KMS-11 (cell line): ENCODE results near the gene SH3GL3.

Experiments used
- H2AFZ ChIP-seq: fragments of 200-600 bp; sonication (generic); 2 replicates; pipeline ENCODE4 v1.6.1; 2016; ENCODE audit warnings: antibody characterized with exemption, mixed run types, low read depth
- H3K27ac ChIP-seq: fragments of 200-600 bp; sonication (generic); 2 replicates; pipeline ENCODE4 v1.6.1; 2016; ENCODE audit warnings: mild to moderate bottlenecking, mixed run types
- H3K27me3 ChIP-seq: fragments of 200-600 bp; sonication (generic); 2 replicates; pipeline ENCODE4 v1.6.1; 2017; ENCODE audit warnings: mild to moderate bottlenecking, low read depth, mixed run types, moderate library complexity; ENCODE audit not compliant: insufficient read depth
- H3K36me3 ChIP-seq: fragments of 200-600 bp; sonication (generic); 2 replicates; pipeline ENCODE4 v1.6.1; 2017; ENCODE audit warnings: mild to moderate bottlenecking, mixed run types; ENCODE audit not compliant: insufficient read depth
- H3K4me1 ChIP-seq: fragments of 200-600 bp; sonication (generic); 2 replicates; pipeline ENCODE4 v1.6.1; 2016; ENCODE audit warnings: mild to moderate bottlenecking, low read depth, mixed run types; ENCODE audit not compliant: poor library complexity, severe bottlenecking
- H3K4me2 ChIP-seq: fragments of 200-600 bp; sonication (generic); 2 replicates; pipeline ENCODE4 v1.7.0; 2016; ENCODE audit warnings: mild to moderate bottlenecking, mixed run types
- H3K4me3 ChIP-seq: fragments of 200-600 bp; sonication (generic); IDR thresholded peaks from 2 replicates; pipeline ENCODE4 v1.6.1; 2017; ENCODE audit warnings: low read depth, low read length, mixed read lengths; ENCODE audit not compliant: insufficient read depth
- H3K79me2 ChIP-seq: fragments of 200-600 bp; sonication (generic); 2 replicates; pipeline ENCODE4 v1.6.1; 2016; ENCODE audit warnings: low read depth, mixed run types; ENCODE audit not compliant: insufficient read depth
- H3K9ac ChIP-seq: fragments of 200-600 bp; sonication (generic); 2 replicates; pipeline ENCODE4 v1.6.1; 2016; ENCODE audit warnings: mild to moderate bottlenecking, mixed run types
- H4K20me1 ChIP-seq: fragments of 200-600 bp; sonication (generic); 2 replicates; pipeline ENCODE4 v1.6.1; 2016; ENCODE audit warnings: mild to moderate bottlenecking, mixed run types; ENCODE audit not compliant: insufficient read depth
- TF ChIP-seq, protein P1 (sequence below): fragments of 200-600 bp; sonication (generic); conservative IDR thresholded peaks from 2 replicates; pipeline ENCODE4 v1.6.1; 2017; ENCODE audit warnings: low read depth, mild to moderate bottlenecking, antibody characterized with exemption, low read length, moderate library complexity, mixed read lengths

SH3GL3 gene

DNA sequence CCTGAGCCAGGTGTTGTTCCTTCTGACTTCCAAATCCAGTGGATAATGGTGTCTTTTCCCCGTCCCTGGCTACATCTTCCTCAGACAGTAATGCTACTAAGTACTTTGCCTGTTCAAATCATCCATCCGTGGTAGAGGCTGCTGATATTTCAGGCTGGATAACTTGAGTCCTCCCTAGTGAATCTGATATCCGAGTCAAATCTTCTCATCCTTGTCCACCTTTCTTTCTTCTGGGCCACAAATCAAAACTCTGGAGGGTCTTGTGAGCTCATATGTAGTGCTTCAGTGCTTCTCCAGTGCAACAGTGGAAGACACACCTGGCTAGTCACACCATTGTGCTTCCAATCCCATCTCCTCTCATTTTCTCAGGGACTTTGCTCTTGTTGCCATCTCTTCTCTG lies 11.2 kb downstream of the SH3GL3 start:
- Histone ChIP-seq H3K27ac (no peak overlapping the region), H4K20me1 (no peaks in the 10 kb centered on the region), H2AFZ (no peak overlapping the region), H3K27me3 (no peaks in the 10 kb centered on the region), H3K4me3 (no peak overlapping the region), H3K4me2 (no peak overlapping the region), H3K9ac (no peak overlapping the region), H3K36me3 (no peaks in the 10 kb centered on the region), H3K79me2 (no peaks in the 10 kb centered on the region), H3K4me1 (no peaks in the 10 kb centered on the region)
- TF ChIP-seq, protein P1, sequence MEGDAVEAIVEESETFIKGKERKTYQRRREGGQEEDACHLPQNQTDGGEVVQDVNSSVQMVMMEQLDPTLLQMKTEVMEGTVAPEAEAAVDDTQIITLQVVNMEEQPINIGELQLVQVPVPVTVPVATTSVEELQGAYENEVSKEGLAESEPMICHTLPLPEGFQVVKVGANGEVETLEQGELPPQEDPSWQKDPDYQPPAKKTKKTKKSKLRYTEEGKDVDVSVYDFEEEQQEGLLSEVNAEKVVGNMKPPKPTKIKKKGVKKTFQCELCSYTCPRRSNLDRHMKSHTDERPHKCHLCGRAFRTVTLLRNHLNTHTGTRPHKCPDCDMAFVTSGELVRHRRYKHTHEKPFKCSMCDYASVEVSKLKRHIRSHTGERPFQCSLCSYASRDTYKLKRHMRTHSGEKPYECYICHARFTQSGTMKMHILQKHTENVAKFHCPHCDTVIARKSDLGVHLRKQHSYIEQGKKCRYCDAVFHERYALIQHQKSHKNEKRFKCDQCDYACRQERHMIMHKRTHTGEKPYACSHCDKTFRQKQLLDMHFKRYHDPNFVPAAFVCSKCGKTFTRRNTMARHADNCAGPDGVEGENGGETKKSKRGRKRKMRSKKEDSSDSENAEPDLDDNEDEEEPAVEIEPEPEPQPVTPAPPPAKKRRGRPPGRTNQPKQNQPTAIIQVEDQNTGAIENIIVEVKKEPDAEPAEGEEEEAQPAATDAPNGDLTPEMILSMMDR, result no peak

DNA sequence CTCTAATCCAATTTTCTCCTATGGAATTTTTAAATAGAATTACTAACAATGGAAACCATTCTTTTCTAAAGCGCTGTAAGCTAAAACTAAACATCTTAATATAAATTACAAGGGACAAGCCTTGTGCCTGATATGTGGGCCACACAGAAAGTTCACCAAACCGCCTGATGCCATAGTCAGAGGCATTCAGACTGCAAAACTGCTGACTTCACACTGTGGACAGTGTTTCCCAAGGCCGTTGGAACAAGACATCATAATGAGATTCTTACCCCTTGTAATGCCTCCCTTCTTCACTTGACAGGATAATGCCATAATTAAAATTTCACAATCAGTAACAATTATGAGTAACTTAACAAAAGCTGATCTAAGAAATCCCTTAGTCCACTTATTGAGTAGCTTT lies 14.9 kb downstream of the SH3GL3 start:
- Histone ChIP-seq H2AFZ (no peak overlapping the region), H3K79me2 (no peaks in the 10 kb centered on the region), H3K27ac (no peak overlapping the region), H3K4me3 (no peak overlapping the region), H3K27me3 (no peaks in the 10 kb centered on the region), H3K4me1 (no peaks in the 10 kb centered on the region), H3K36me3 (no peaks in the 10 kb centered on the region), H3K4me2 (no peak overlapping the region), H3K9ac (no peak overlapping the region), H4K20me1 (no peaks in the 10 kb centered on the region)
- TF ChIP-seq, protein P1, result no peak

DNA sequence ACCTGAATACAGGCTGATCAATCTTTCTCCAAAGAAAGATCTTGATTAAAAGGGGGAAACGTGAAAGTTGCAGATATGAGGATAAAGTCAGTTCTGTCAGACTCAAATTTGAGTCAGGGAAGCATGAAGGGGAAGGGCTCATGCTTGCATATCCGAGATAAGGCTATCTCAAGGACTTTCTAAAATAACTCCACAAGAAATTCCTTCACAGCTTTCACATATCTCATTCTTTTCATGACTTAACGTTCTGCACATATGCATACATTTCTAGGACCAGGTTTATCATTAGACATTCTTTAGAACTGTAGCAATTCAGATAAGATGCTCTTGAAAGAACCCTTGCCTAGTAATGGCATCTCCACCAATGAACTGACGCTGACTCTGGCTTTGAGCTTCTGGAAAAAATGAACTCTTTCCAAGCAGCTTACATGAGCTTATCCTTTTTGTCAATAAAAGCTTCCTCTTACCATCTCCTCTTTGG lies 15.9 kb downstream of the SH3GL3 start:
- Histone ChIP-seq H3K79me2 (no peaks in the 10 kb centered on the region), H4K20me1 (no peaks in the 10 kb centered on the region), H3K27me3 (no peaks in the 10 kb centered on the region), H3K9ac (no peak overlapping the region), H3K4me2 (no peak overlapping the region), H3K27ac (no peak overlapping the region), H3K4me1 (no peaks in the 10 kb centered on the region), H2AFZ (no peak overlapping the region), H3K36me3 (no peaks in the 10 kb centered on the region), H3K4me3 (no peak overlapping the region)
- TF ChIP-seq, protein P1, result no peak

DNA sequence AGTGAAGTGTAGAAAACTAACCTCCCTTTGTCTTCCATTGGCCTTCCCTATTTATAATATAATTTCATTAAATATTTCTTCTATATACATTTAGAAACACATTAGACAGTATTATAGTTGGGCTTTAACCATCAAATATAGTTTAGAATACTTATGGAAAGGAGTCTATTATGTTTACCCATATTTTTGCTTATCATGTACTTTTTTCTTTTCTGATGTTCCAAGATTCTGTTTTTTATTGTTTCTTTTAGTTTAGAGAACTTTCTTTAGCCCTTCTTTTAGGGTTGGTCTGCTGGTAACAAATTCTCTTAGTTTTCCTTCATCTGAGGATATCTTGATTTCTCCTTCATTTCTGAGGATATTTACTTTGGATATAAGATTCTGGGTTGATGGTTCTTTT lies 23.7 kb downstream of the SH3GL3 start:
- TF ChIP-seq, protein P1, result no peak
- no peaks in the 10 kb centered on the region for H3K79me2 ChIP-seq
- H3K27me3 ChIP-seq, result no peaks in the 10 kb centered on the region

More for the DNA sequence above, 23.7 kb downstream of the SH3GL3 start:
- Histone ChIP-seq H3K4me1 (no peaks in the 10 kb centered on the region), H3K9ac (no peak overlapping the region), H3K36me3 (no peaks in the 10 kb centered on the region), H3K27ac (no peak overlapping the region), H4K20me1 (no peaks in the 10 kb centered on the region), H3K4me3 (no peak overlapping the region), H3K4me2 (no peak overlapping the region), H2AFZ (no peak overlapping the region)
